Measurements from ENCODE around the gene MAFG.

The MAFG gene

GRCh38 chr17:81890447-81891302 is 36.9 kb downstream of the MAFG start:
- DNase-seq = no peak

DNA sequence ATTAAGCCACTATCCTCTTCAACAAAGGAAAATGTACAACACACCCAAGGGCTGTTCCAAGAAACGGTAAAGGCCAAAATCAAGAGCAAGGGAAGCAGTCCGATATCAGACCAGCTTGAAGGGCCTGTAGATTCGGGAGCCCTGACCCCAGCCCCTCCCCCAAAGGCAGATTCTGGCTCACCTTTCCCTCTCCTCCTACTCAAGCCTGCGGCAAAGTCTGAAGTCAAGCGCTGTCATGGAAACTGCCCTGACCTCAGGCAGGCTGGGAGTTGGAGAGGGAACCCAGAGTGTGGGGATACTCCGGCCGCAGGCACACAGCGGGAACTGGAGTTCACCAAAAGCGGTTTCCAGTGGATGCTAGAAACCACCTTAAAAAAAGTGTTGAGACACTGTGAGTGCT is 37.9 kb downstream of the MAFG start:
- no peak for DNase-seq

- DNase-seq = no peak
These were observed 38.4 kb downstream of the MAFG start for GRCh38 chr17:81888988-81889595.

GRCh38 chr17:81888105-81888987 is 39.2 kb downstream of the MAFG start:
- no peak for DNase-seq

DNA sequence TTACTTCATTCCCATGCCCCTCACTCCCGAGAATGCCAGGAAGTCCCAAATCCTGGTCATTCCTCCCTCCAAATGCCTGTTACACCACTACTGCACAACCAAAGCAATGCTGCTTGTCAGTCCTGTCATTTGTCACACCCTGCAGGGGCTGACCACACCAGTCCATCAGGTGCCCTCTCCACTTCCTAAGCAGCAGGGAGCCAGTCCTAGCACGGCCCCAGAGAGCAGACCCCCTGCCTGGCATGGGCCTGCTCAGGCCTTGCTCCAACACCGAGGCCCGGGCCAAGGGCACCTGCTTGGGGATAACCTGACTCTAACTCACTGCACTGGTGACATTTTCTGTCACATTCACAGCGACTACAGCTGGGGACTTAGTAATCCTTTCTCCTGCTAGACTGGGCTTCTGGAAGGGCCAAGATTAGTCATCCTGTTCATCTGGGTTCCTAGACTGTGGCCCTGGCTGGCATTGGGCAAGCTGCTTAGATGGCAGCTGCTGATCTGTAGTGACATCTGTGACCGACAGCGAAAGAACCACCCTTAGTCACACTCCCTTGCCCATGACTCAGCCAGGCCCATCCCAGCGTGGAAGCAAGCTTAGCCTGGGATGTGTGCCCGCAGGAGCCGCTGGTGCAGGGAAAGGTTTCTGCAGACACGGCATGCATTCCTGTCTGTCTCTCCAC is 41.5 kb downstream of the MAFG start:
- DNase-seq = no peak

DNA sequence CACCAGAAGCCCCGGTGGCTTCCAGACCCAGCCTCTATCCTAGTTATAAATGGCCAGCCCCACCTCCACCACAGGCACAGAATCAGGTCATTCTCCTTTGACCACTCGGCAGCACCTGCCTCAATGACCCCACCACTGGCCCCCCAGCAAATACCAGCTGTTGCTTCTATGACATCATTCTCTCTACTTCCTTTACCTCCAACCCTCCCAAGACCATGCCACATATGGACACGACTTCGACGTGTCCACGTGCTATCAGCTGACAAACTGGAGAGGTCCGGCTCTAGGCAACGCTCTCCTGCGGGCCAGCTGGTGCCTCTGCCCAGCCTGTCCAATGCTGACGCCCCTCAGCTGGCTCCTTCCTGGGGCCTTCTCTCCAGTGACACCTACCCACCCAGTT is 42.1 kb downstream of the MAFG start:
- DNase-seq = no peak

DNA sequence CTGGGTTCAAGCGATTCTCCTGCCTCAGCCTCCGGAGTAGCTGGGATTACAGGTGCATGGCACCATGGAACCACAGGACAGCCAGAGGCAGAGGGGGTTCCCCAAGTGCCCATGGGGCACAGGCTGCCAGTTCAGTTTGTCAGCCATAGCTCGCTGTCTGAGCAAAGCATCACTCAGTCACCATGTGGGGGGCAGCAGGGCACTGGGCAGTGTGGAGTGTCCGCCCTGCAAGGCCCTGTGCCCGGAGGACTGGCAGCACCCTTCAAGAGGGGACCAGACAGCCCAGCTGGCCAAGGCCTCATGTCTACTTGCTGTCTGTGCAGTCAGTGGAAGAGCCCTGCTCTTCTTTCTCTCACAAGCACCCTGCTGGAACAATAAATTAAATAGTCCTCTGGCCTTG is 42.6 kb downstream of the MAFG start:
- DNase-seq = no peak

DNA sequence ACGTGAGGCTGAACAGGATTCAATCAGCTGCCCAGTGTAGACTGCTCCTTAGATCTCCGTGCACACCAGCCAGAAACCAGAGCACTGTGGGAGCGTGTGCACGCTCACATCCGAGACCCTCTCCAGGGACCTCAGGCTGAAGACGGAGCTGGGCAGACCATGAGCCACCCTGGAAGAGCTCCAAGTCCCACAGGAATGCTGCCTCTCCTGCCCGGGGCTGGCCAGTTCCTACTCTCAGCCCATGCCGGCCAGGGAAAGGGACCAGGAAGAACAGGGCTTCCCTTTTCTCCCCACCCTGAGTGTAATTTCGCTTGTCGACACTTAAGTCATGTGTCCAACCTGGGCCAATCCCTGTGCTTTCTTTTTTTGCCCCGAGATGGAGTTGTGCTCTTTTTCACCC is 43.0 kb downstream of the MAFG start:
- DNase-seq = no peak

GRCh38 chr17:81879121-81879520 is 48.4 kb downstream of the MAFG start:
- DNase-seq = no peak

DNA sequence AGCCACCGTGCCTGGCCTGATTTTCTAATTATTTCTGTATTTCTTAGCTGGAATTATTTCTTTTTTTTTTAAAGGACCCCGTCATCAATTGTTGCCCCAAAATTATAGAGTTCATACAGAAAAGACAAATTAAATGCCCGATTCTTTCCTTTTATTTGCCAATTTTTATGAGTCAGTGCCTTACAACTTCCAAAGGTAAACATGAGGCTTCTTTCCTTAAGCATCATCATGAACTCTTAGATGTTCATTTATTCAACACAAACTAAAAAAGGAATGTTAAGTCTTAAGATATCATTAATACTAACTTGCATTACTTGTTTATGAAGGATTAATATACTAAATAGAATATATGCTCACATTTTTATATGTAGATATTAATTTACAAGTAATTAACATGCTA is 49.2 kb downstream of the MAFG start:
- no peak for DNase-seq

DNA sequence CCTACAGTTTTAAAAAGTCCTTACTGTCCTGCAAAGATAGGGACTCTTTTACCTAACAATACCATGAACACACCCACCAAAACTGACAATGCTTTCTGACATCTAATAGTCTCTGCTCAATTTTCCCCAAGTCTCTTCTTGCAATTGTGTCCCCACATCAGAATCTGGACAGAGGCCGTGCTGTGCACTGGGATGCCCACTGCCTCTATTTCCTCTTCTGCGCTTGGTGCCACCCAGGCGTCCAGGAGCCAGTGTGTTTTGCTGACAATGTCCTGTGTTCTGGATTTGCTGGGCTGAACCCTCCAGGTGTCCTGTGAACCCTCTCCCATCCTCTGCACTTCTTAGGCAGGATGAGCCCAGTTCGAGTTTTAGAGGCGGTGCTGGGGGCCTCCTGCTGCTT is 50.0 kb downstream of the MAFG start:
- DNase-seq = no peak

- DNase-seq = no peak
These were observed 55.9 kb downstream of the MAFG start for GRCh38 chr17:81871387-81872230.

DNA sequence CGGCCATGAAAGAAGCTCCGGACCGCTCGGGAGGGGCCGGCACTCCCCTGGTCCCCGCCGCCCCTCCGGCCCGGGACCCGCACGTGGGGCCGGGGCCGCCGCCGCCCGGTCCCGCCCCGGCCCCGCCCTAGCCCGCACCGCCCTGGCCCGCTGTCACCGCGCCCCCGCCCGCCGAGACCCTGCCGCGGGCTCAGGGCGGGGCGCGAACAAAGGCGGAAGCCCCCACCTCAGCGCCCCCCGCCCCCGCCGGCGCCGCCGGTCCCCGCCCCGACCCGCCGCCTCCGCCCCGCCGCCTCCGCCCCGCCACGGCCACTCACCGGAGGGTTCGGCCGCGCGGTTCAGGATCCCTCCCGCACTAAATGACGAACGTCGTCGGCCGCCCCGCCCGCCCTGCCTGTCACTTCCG is 56.6 kb downstream of the MAFG start, which contains the start of gene ARHGDIA:
ARHGDIA (minus strand) TSS at position 357 of the 406 bp plus-strand sequence. CDS start 1,407 bp downstream, outside the sequence.
- no peak for DNase-seq

DNA sequence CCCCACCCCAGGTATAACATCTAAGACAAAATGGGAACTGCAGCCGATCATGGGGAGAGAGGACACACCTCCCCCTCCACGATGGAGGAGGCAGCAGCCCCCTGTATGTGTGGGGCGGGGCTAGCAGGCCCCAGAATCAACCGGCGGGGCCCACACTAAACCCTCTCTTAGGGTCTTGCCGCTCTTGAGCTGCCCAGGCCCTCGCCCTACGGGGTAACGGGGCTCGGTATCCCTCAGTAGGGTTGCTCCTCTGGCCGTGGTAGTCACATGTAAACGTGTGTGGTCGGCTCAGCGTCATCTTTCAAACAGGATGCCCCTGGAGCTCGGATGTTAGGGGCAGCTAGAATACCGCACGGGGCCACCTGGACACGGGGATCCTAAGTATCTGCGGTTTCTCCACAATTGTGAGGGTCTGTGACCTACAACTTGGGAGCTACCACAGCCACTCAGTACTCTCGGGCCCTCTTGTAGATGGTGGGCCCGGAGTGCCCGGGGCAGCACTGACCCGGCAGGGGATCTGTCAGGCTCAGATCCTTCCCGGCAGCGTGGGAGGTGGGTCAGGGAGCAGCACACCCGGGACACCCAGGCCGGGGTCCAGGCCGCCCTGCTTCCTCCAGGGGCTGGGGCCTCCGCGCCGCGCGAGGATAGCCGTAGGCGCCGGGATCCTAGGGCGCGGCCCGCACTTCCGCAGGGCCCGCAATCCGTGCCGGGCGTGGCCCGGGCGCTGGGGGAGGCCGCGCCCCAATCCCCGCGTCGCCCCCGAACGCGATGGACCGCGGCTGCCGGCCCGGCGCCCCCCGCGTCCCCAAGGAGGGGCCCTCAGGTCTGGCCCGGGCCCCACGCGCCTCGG is 57.2 kb downstream of the MAFG start:
- no peak for DNase-seq

- no peak for DNase-seq
These were observed 58.1 kb downstream of the MAFG start for GRCh38 chr17:81869221-81870130.

DNA sequence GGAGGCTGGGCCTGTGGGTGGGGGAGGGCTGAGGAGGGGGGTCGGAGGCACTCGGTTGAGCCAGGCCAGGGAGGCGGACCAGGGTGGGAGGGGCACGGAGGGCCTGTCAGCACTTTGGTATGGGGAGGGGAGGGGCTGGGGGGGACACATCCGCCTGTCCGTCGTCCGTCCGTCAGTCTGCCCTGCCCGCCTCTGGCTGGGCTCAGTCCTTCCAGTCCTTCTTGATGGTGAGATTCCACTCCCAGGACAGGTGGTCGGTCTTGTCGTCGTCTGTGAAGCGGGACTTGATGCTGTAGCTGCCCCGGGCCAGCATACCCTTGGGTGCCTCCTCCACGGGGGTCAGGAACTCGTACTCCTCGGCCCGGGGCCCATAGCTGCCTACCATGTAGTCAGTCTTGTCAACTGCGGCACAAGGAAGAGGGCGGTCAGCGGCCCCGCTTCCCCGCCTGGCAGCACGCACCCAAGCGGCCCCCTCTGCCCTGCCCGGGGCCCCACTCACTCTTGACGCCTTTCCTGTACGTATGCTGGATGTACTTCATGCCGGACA is 58.8 kb downstream of the MAFG start:
- DNase-seq = no peak

Data from cortex of kidney (tissue), 1 donor.